ENCODE measurements around the gene SSTR3.
"Not testable (repeated sequence)": the region's sequence is repeated elsewhere in the genome, so short reads cannot be mapped to it uniquely, and the experiment has no call there.

Gene SSTR3

GRCh38 chr22:37202001-37202555, 10.2 kb downstream of the SSTR3 start:
- DNase-seq, result no peak
- H3K9me3 ChIP-seq, result no peaks in the 10 kb centered on the region
- no peak overlapping the region for H3K4me3 ChIP-seq (ENCODE audit: low read depth, low read length)
- peaks cover 6% of the 10 kb centered on the region for H3K4me1 ChIP-seq
- H3K27me3 ChIP-seq, result no peaks in the 10 kb centered on the region
- no peaks in the 10 kb centered on the region for H3K36me3 ChIP-seq
- TF ChIP-seq, protein P1, sequence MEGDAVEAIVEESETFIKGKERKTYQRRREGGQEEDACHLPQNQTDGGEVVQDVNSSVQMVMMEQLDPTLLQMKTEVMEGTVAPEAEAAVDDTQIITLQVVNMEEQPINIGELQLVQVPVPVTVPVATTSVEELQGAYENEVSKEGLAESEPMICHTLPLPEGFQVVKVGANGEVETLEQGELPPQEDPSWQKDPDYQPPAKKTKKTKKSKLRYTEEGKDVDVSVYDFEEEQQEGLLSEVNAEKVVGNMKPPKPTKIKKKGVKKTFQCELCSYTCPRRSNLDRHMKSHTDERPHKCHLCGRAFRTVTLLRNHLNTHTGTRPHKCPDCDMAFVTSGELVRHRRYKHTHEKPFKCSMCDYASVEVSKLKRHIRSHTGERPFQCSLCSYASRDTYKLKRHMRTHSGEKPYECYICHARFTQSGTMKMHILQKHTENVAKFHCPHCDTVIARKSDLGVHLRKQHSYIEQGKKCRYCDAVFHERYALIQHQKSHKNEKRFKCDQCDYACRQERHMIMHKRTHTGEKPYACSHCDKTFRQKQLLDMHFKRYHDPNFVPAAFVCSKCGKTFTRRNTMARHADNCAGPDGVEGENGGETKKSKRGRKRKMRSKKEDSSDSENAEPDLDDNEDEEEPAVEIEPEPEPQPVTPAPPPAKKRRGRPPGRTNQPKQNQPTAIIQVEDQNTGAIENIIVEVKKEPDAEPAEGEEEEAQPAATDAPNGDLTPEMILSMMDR (IDR thresholded peaks at IDR 0.05; ENCODE audit: low read depth, low read length), result no peak

- DNase-seq; H3K27me3 ChIP-seq; H3K36me3 ChIP-seq; H3K4me3 ChIP-seq (ENCODE audit: low read depth, low read length); H3K9me3 ChIP-seq: not testable (repeated sequence)
- H3K4me1 ChIP-seq, result peaks cover 11% of the 10 kb centered on the region
Measured at GRCh38 chr22:37201443-37201820, 10.8 kb downstream of the SSTR3 start.

GRCh38 chr22:37199760-37200108, 12.5 kb downstream of the SSTR3 start:
- peak; percentile 57 for DNase-seq
- H3K9me3 ChIP-seq, result no peaks in the 10 kb centered on the region
- no peaks in the 10 kb centered on the region for H3K36me3 ChIP-seq
- H3K4me3 ChIP-seq (ENCODE audit: low read depth, low read length), result peak overlapping the region; percentile 49
- H3K27me3 ChIP-seq, result no peaks in the 10 kb centered on the region
- peaks cover 11% of the 10 kb centered on the region for H3K4me1 ChIP-seq
- TF ChIP-seq, protein P1 (IDR thresholded peaks at IDR 0.05; ENCODE audit: low read depth, low read length), result no peak

- Histone ChIP-seq H3K36me3 (no peaks in the 10 kb centered on the region), H3K4me1 (peaks cover 11% of the 10 kb centered on the region), H3K27me3 (no peaks in the 10 kb centered on the region), H3K4me3 (ENCODE audit: low read depth, low read length) (peak overlapping the region; percentile 72), H3K9me3 (no peaks in the 10 kb centered on the region)
- TF ChIP-seq, protein P1 (IDR thresholded peaks at IDR 0.05; ENCODE audit: low read depth, low read length), result peak; percentile 81
- DNase-seq, result peak; percentile 99
Measured at GRCh38 chr22:37199103-37199759, 13.0 kb downstream of the SSTR3 start.

DNA sequence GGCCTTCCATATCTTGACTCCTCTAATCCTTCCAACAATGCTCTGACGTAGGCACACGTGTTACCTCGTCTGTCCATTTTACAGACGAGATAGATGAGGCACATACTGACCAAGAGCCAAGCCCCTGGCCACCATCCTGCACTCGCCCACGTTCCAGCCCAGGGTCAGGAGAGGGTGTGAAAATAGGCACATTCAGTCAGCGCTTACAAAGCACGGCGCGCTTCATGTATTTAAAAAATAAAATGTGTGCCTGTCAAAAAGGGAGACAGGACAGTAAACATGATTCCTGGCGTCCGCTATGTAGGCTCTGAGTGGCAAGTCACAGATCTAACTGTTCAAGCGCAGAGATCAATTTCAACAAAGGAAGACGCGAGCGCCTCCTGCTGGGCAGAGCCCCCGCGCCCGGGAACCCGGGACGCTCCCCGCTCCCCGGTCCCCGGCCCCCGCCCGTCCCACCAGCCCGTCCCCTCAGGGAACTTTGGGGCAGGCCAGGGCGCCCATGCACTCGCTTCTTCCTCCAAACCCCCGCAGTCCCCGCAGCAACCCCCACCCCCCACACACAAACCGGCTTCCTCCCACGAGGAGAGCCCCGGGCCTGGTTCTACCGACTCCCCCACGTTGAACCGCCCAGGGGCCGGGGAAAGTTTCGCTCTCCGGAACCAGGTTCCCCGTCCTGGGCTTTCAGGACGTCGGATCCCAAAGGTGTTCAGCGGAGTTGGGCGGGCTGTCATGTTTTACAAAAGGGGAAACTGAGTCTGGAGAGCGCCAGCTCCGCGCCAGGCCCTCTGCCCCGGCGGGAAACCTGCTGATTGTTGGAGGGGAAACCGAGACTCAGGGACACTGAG, 13.8 kb downstream of the SSTR3 start:
- TF ChIP-seq, protein P1 (IDR thresholded peaks at IDR 0.05; ENCODE audit: low read depth, low read length), result peak; percentile 76
- H3K27me3 ChIP-seq, result no peaks in the 10 kb centered on the region
- peaks cover 11% of the 10 kb centered on the region for H3K4me1 ChIP-seq
- no peaks in the 10 kb centered on the region for H3K36me3 ChIP-seq
- DNase-seq, result peak; percentile 85
- peak overlapping the region; percentile 72 for H3K4me3 ChIP-seq (ENCODE audit: low read depth, low read length)
- H3K9me3 ChIP-seq, result no peaks in the 10 kb centered on the region

GRCh38 chr22:37197451-37198257, 14.6 kb downstream of the SSTR3 start:
- H3K4me1 ChIP-seq, result peaks cover 11% of the 10 kb centered on the region
- DNase-seq, result peak; percentile 38
- peak overlapping the region; percentile 72 for H3K4me3 ChIP-seq (ENCODE audit: low read depth, low read length)
- TF ChIP-seq, protein P1 (IDR thresholded peaks at IDR 0.05; ENCODE audit: low read depth, low read length), result no peak
- no peaks in the 10 kb centered on the region for H3K27me3 ChIP-seq
- H3K36me3 ChIP-seq, result no peaks in the 10 kb centered on the region
- H3K9me3 ChIP-seq, result no peaks in the 10 kb centered on the region
